ENCODE data around the gene PEF1. TPM values are rescaled to one million over a fixed set of nuclear protein-coding genes. Genes with fewer than 3 reads are reported as not detected.

The PEF1 gene
- total RNA-seq, 1 donor from 2014 or later: 57.9 TPM

- no peak overlapping the region for H3K27ac Mint-ChIP-seq (ENCODE audit: unreplicated experiment)
Observed at GRCh38 chr1:31666263-31666963, 21.7 kb upstream of the PEF1 start.

GRCh38 chr1:31665234-31665878 lies 20.7 kb upstream of the PEF1 start:
- Histone ChIP-seq H4K20me1 (ENCODE audit: insufficient read depth, low read length) (peaks cover 11% of the 10 kb centered on the region), H2AFZ (ENCODE audit: low read depth, low read length) (no peak overlapping the region), H3K27ac (ENCODE audit: low read depth, low read length) (no peak overlapping the region), H3K9me3 (ENCODE audit: insufficient read depth, low read depth, low read length) (no peaks in the 10 kb centered on the region), H3K9ac (ENCODE audit: low read length) (no peak overlapping the region), H3K36me3 (ENCODE audit: insufficient read depth, low read length) (no peaks in the 10 kb centered on the region), H3K27me3 (ENCODE audit: insufficient read depth, low read length) (no peaks in the 10 kb centered on the region), H3K4me2 (ENCODE audit: low read length) (no peak overlapping the region), H3K4me3 (ENCODE audit: insufficient read depth, low read depth, low read length) (no peak overlapping the region), H3K4me1 (ENCODE audit: insufficient read depth, low read length) (peaks cover 22% of the 10 kb centered on the region), H3K79me2 (ENCODE audit: insufficient read depth, low read length) (no peaks in the 10 kb centered on the region)
- H3K36me3 Mint-ChIP-seq (ENCODE audit: low read depth, unreplicated experiment): peaks cover 14% of the 10 kb centered on the region
- H3K9me3 Mint-ChIP-seq (ENCODE audit: unreplicated experiment): no peaks in the 10 kb centered on the region
- H3K27ac Mint-ChIP-seq (ENCODE audit: unreplicated experiment): no peak overlapping the region
- no peak for TF ChIP-seq EZH2 (IDR thresholded peaks at IDR 0.05; ENCODE audit: insufficient read depth, low read length)
- no peak for TF ChIP-seq CTCF (IDR thresholded peaks at IDR 0.05; ENCODE audit: insufficient read depth, low read depth, low read length)
- peaks cover 7% of the 10 kb centered on the region for H3K4me1 Mint-ChIP-seq (ENCODE audit: low read depth, unreplicated experiment)
- H3K27me3 Mint-ChIP-seq (ENCODE audit: low read depth, unreplicated experiment): peaks cover 14% of the 10 kb centered on the region
- DNase-seq (ENCODE audit: low read depth) (no peak), FAIRE-seq (no peak)
- no peak overlapping the region for H3K4me3 Mint-ChIP-seq (ENCODE audit: unreplicated experiment)

More at GRCh38 chr1:31666263-31666963, 21.7 kb upstream of the PEF1 start:
- no peak overlapping the region for H2AFZ ChIP-seq (ENCODE audit: low read depth, low read length)
- H3K9ac ChIP-seq (ENCODE audit: low read length): no peak overlapping the region
- H3K4me2 ChIP-seq (ENCODE audit: low read length): no peak overlapping the region
- H3K27ac ChIP-seq (ENCODE audit: low read depth, low read length): no peak overlapping the region
- Mint-ChIP-seq H3K36me3 (ENCODE audit: low read depth, unreplicated experiment) (peaks cover 19% of the 10 kb centered on the region), H3K4me1 (ENCODE audit: low read depth, unreplicated experiment) (peaks cover 7% of the 10 kb centered on the region), H3K4me3 (ENCODE audit: unreplicated experiment) (peak overlapping the region; percentile 50), H3K27me3 (ENCODE audit: low read depth, unreplicated experiment) (peaks cover 19% of the 10 kb centered on the region), H3K9me3 (ENCODE audit: unreplicated experiment) (no peaks in the 10 kb centered on the region)
- no peak for TF ChIP-seq CTCF (IDR thresholded peaks at IDR 0.05; ENCODE audit: insufficient read depth, low read depth, low read length)
- TF ChIP-seq EZH2 (IDR thresholded peaks at IDR 0.05; ENCODE audit: insufficient read depth, low read length): no peak
- H3K4me3 ChIP-seq (ENCODE audit: insufficient read depth, low read depth, low read length): no peak overlapping the region
- H3K36me3 ChIP-seq (ENCODE audit: insufficient read depth, low read length): no peaks in the 10 kb centered on the region
- peaks cover 25% of the 10 kb centered on the region for H3K4me1 ChIP-seq (ENCODE audit: insufficient read depth, low read length)
- H3K9me3 ChIP-seq (ENCODE audit: insufficient read depth, low read depth, low read length): no peaks in the 10 kb centered on the region
- FAIRE-seq (no peak), DNase-seq (ENCODE audit: low read depth) (peak; percentile 41)
- H3K27me3 ChIP-seq (ENCODE audit: insufficient read depth, low read length): no peaks in the 10 kb centered on the region
- peaks cover 11% of the 10 kb centered on the region for H4K20me1 ChIP-seq (ENCODE audit: insufficient read depth, low read length)
- no peaks in the 10 kb centered on the region for H3K79me2 ChIP-seq (ENCODE audit: insufficient read depth, low read length)

GRCh38 chr1:31664528-31664927 lies 19.9 kb upstream of the PEF1 start:
- peaks cover 8% of the 10 kb centered on the region for H3K36me3 Mint-ChIP-seq (ENCODE audit: low read depth, unreplicated experiment)
- H3K27ac ChIP-seq (ENCODE audit: low read depth, low read length): no peak overlapping the region

More at GRCh38 chr1:31664528-31664927, 19.9 kb upstream of the PEF1 start:
- FAIRE-seq (no peak), DNase-seq (ENCODE audit: low read depth) (no peak)
- Mint-ChIP-seq H3K27me3 (ENCODE audit: low read depth, unreplicated experiment) (peaks cover 7% of the 10 kb centered on the region), H3K9me3 (ENCODE audit: unreplicated experiment) (no peaks in the 10 kb centered on the region), H3K4me1 (ENCODE audit: low read depth, unreplicated experiment) (peaks cover 11% of the 10 kb centered on the region), H3K4me3 (ENCODE audit: unreplicated experiment) (no peak overlapping the region), H3K27ac (ENCODE audit: unreplicated experiment) (no peak overlapping the region)
- Histone ChIP-seq H3K9me3 (ENCODE audit: insufficient read depth, low read depth, low read length) (no peaks in the 10 kb centered on the region), H3K4me3 (ENCODE audit: insufficient read depth, low read depth, low read length) (no peak overlapping the region), H3K9ac (ENCODE audit: low read length) (no peak overlapping the region), H3K79me2 (ENCODE audit: insufficient read depth, low read length) (no peaks in the 10 kb centered on the region), H4K20me1 (ENCODE audit: insufficient read depth, low read length) (peaks cover 11% of the 10 kb centered on the region), H3K4me2 (ENCODE audit: low read length) (no peak overlapping the region), H3K4me1 (ENCODE audit: insufficient read depth, low read length) (peaks cover 14% of the 10 kb centered on the region), H3K27me3 (ENCODE audit: insufficient read depth, low read length) (no peaks in the 10 kb centered on the region), H2AFZ (ENCODE audit: low read depth, low read length) (no peak overlapping the region), H3K36me3 (ENCODE audit: insufficient read depth, low read length) (peaks cover 2% of the 10 kb centered on the region)
- no peak for TF ChIP-seq CTCF (IDR thresholded peaks at IDR 0.05; ENCODE audit: insufficient read depth, low read depth, low read length)
- TF ChIP-seq EZH2 (IDR thresholded peaks at IDR 0.05; ENCODE audit: insufficient read depth, low read length): no peak
